GM12875 (cell line): Measurements from ENCODE around the gene FAM149B1.
A peak's percentile ranks its signal among the peaks of the same experiment; 100 is the strongest.

Source experiments
- H3K4me3 ChIP-seq: one replicate; pipeline ENCODE4 v1.5.1; 2011; ENCODE audit warnings: low read depth, low read length, control low read depth
- TF ChIP-seq, protein P1 (sequence below): IDR thresholded peaks from 2 replicates; pipeline ENCODE4 v1.5.1; 2011; ENCODE audit warnings: low read depth, mild to moderate bottlenecking, control low read depth, inconsistent platforms, low read length, moderate library complexity, borderline replicate concordance; ENCODE audit not compliant: insufficient read depth

The FAM149B1 gene

DNA sequence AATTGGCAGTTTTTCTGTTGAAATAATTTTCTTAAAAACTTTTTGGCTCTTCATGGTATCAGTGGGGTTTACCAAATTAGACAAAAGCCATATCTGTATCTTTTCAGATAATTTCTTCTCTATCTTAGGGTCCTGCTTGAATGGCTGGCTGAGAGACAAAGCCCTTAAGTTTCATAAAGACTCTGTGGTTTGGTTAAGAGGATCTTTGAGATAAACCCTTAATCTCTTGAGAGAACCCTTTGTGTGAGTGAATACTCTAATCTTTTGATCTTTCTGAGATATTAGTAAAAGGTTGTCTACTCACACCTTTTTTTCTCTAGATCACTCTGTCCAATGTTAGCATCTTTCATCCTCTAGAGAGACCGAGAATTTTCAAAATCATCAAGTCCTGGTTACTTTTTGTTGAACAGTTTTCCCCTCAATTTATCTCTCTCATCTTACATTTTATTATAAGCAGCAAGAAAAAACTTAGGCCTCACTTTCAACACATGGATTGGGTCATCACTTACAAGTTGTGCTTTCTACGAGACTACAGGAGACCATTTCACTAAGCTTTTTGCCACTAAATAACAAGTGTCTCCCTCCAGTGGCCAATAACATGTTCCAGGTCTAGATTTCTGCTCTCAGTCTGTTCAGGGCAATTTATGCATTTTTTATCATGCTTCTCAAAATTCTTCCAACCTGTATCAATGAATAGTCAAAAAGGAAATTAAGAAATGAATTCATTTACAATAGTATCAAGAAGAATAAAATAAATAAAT is 50.7 kb downstream of the FAM149B1 start:
- TF ChIP-seq, protein P1, sequence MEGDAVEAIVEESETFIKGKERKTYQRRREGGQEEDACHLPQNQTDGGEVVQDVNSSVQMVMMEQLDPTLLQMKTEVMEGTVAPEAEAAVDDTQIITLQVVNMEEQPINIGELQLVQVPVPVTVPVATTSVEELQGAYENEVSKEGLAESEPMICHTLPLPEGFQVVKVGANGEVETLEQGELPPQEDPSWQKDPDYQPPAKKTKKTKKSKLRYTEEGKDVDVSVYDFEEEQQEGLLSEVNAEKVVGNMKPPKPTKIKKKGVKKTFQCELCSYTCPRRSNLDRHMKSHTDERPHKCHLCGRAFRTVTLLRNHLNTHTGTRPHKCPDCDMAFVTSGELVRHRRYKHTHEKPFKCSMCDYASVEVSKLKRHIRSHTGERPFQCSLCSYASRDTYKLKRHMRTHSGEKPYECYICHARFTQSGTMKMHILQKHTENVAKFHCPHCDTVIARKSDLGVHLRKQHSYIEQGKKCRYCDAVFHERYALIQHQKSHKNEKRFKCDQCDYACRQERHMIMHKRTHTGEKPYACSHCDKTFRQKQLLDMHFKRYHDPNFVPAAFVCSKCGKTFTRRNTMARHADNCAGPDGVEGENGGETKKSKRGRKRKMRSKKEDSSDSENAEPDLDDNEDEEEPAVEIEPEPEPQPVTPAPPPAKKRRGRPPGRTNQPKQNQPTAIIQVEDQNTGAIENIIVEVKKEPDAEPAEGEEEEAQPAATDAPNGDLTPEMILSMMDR: peak; percentile 50; the same call in 1 of the 2 replicates
- no peak overlapping the region for H3K4me3 ChIP-seq

- TF ChIP-seq, protein P1: no peak
- no peak overlapping the region for H3K4me3 ChIP-seq
Observed at GRCh38 chr10:73219384-73219783, 51.5 kb downstream of the FAM149B1 start.

GRCh38 chr10:73220989-73221388 is 53.1 kb downstream of the FAM149B1 start:
- H3K4me3 ChIP-seq: no peak overlapping the region
- TF ChIP-seq, protein P1: no peak

- TF ChIP-seq, protein P1: no peak
- no peak overlapping the region for H3K4me3 ChIP-seq
Observed at GRCh38 chr10:73225518-73225917, 57.6 kb downstream of the FAM149B1 start.

- TF ChIP-seq, protein P1: no peak
Observed at GRCh38 chr10:73226663-73227062, 58.7 kb downstream of the FAM149B1 start.

GRCh38 chr10:73228247-73228646 is 60.3 kb downstream of the FAM149B1 start:
- TF ChIP-seq, protein P1: no peak
- H3K4me3 ChIP-seq: no peak overlapping the region

More at GRCh38 chr10:73226663-73227062, 58.7 kb downstream of the FAM149B1 start:
- no peak overlapping the region for H3K4me3 ChIP-seq

DNA sequence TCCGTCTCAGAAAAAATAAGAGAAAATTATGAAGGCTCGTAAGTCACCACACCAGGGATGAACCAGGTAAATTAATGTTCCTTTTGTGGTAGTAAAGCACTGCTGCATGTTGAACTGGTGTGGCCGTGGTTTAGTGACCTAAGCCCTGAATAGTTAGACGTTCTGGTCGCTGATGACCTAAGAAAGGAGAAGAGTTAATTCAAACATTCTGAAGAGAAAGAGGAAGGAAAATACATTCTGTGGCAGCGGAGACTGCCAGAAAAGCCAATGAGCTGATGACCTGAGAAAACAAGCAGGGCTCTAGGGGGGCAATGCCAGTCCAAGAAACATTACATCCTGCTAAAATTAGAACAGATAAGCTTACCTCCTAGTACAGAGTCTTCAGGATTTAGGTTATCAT is 61.6 kb downstream of the FAM149B1 start:
- H3K4me3 ChIP-seq: no peak overlapping the region
- TF ChIP-seq, protein P1: no peak
